ENCODE data around the gene PRPF19.
A peak's percentile ranks its signal among the peaks of the same experiment; 100 is the strongest.
"Not testable (repeated sequence)": the region's sequence is repeated elsewhere in the genome, so short reads cannot be mapped to it uniquely, and the experiment has no call there.

The PRPF19 gene

GRCh38 chr11:60910281-60910687 lies 3.9 kb upstream of the PRPF19 start:
- DNase-seq = peak in 3 of 58 donors; percentile 20 to 49 (median 20)

DNA sequence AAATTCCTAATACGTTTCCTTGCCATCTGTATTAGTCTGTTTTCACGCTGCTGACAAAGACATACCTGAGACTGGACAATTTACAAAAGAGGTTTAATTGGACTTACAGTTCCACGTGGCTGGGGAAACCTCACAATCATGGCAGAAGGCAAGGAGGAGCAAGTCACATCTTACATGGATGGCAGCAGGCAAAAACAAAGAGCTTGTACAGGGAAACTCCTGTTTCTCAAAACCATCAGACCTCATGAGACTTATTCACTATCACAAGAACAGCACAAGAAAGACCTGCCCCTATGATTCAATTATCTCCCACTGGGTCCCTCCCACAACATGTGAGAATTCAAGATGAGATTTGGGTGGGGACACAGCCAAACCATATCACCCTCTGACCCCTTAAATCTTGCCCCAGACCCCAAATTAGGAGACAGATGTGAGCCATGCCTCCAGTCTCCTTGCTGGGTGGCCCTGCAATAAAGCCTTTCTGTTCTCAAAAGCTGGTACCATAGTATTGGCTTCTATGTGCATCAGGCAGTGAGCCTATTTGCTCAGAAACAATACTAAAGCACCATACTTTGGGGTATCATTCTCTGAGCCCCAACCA lies 3.4 kb upstream of the PRPF19 start:
- DNase-seq = not testable (repeated sequence)

DNA sequence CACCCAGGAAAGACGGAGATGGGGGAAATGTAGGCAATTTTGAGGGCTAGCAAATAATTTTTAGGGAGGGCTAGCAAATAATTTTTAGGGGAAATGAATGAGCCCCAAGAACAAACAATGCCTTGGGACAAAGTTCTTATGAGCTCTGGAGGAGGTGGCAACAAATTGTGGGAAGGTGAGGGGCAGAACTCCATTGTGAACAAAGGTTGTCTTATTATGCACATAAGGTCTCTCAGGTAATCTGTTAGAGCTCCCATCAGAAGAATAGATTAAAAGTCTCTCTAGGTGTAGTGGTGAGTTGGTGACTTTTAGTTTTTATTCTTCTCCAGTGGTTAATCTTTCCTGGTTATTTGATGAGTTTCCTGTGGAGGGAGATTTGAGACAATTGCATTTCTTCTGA lies 2.4 kb upstream of the PRPF19 start:
- DNase-seq = no peak

- peak in 3 of 58 donors; percentile 33 to 64 (median 57) for DNase-seq
Measured at GRCh38 chr11:60905551-60906113, 753 bp downstream of the PRPF19 start.

GRCh38 chr11:60905047-60905446 lies 1.3 kb downstream of the PRPF19 start:
- no peak for DNase-seq

- DNase-seq = peak in 1 of 58 donors; percentile 14
Measured at GRCh38 chr11:60902625-60903024, 3.8 kb downstream of the PRPF19 start.

DNA sequence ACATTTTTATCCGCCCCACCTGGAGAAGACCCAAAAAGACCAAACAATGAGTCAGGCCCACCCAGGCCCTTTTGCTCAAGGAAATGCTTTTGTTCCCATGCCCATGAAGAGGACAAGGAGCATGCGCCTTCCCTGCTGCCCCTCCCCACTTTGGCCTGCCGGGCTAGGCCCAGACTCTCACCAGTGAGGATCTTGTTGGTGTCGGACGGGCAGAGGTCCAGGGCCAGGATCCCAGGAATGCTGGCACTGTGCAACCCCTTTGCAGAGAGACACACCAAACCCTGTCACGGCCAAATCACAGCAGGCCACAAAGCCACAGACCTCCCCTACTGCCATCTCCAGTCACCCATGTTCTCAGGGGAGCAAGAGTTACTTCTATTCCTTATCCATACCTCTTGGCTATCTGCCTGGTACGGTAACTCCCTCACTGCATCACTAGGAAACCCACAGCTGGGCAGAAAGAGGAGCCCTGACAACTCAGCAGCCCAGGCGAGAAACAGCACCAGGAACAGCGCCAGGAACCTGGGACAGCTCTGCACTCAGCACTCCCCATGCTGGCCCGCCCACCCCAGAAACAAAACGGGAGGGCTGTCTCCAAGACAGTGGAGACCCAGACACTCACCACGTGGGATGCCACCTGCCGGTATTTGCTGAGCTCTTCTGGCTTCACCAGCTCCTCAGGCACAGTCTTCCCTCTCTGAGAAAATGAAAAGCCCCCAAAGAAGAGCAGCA lies 5.5 kb downstream of the PRPF19 start:
- DNase-seq = peak in 38 of 58 donors; percentile 21 to 78 (median 49)

DNA sequence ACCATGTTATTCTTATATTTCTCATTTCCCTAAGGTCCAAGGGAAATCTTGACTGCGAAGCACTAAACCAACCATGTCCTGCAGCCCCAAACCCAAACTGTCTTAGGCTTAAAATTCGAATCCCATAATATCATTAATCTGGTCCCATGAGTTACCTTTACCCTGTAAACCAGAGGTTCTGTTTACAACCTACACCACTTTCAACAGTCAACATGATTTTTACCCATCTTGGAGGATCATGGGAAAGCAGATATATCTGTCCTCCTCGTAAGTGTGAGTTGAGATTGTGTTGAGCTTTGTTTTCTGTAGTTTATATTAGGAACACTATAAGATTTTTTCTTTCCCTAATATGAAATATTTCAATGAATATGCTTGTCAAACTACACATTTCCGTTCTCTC lies 6.4 kb downstream of the PRPF19 start:
- DNase-seq = no peak

DNA sequence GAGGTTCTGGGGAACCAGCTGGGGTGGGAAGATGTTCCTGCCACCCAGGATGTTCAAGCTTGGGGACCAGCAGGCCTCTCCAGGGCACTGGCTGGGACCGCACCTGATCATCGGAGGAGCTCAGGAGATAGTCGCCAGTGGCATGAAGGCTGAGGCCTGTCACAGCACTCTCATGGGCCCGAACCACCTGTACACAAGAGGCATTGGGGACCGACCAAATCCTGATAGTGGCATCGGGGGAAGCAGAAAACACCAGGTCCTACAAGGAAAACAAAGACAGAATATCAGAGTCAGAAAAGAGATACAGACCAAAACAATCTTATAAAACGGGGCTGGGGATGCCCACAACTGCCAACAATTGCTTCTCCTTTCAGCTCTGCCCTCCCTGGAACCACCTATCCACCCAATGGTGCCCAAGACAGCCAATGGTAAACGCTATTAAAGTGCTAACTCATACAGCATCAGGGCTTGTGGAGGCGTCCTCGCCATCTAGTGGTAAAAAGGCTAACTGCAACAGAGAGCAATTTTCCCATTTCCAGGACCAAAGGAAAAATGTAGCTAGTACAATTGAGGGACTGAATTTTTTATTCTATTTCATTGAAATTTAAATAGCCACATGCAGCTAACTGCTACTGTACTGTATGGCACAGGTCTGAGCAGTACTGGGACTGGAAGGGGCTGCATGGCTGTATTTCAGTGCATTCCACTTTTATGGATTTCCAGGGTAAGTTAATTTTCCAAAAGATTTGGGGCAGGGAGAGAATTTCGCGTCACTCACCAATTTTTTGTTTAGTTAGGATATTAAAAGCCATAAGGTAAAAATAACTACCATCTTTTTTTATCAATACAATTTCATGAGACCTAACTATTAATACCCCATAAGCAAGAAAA lies 7.1 kb downstream of the PRPF19 start:
- DNase-seq = peak in 8 of 58 donors; percentile 9 to 38 (median 25)

- no peak for DNase-seq
Measured at GRCh38 chr11:60897496-60897895, 8.9 kb downstream of the PRPF19 start.

GRCh38 chr11:60895687-60896086 lies 10.7 kb downstream of the PRPF19 start:
- DNase-seq = no peak

- DNase-seq = no peak
Measured at GRCh38 chr11:60891103-60891741, 15.2 kb downstream of the PRPF19 start.

DNA sequence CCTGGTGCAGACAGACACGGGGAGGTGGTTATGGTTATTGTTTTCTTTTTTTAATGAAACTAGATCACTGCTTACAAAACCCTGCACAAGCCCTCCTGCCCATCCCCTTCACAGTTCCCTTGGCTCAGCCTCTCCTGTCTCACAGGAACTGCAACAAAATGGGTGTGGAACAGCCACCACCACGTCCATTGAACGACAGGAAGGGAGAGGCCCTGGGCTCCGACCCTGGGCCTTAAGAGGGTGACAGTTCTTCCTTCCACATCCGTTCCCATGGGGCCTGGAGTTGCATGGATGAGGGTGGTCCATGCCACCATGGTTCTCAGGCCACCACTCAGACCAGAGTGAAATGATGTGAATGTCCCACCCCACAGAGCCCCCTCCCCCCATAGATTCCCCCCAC lies 15.7 kb downstream of the PRPF19 start:
- no peak for DNase-seq

- DNase-seq = no peak
Measured at GRCh38 chr11:60889869-60890311, 16.5 kb downstream of the PRPF19 start.

- peak in 8 of 58 donors; percentile 6 to 28 (median 15) for DNase-seq
Measured at GRCh38 chr11:60887556-60887955, 18.8 kb downstream of the PRPF19 start.

GRCh38 chr11:60880643-60881282 lies 25.6 kb downstream of the PRPF19 start:
- DNase-seq = no peak

DNA sequence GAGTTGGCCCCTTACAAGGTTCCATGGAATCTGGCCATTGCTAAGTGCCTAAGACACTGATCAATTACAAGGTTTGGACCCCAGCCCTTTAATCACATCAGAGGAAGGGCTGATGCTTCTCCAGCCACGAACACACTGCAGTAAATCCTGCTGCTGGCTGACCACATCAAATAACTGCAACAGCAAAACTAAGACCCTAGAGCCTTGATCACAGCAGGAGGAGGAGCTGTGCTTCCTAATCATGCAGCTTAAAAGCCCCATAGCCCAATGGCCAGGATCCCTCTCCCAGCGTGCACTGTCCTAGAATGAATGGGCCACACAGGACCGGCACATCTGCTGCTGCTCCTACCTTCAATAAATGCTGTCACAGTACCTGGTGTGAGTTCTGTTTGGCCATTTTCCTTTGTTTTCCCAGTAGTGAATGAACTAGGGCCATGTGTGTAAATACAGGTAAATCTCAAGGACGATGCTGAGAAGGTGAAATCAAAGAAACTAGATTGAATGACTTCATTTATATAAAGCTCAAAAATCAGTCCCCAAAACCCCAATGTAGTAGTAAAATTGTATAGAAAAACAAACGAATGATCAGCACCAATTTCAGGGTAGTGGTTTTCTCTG lies 26.3 kb downstream of the PRPF19 start:
- no peak for DNase-seq

DNA sequence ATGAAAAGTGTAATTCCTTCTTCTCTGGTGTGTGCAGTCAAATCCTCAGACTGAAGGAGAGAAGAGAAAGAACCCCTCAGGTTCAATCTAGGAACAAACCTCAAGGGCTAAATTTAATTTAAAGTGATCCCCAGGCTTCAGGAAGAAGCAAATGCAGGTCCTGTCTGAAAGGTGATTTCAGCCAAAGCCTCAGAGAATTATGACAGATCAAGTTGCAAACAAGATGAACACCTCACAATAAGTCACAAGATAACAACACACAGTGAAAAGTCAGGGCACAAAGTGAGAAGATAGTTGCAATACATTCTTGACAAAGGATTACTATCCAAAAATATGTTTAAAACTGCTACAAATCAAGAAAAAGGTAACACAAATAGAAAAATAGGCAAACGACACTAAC lies 27.3 kb downstream of the PRPF19 start:
- no peak for DNase-seq

DNA sequence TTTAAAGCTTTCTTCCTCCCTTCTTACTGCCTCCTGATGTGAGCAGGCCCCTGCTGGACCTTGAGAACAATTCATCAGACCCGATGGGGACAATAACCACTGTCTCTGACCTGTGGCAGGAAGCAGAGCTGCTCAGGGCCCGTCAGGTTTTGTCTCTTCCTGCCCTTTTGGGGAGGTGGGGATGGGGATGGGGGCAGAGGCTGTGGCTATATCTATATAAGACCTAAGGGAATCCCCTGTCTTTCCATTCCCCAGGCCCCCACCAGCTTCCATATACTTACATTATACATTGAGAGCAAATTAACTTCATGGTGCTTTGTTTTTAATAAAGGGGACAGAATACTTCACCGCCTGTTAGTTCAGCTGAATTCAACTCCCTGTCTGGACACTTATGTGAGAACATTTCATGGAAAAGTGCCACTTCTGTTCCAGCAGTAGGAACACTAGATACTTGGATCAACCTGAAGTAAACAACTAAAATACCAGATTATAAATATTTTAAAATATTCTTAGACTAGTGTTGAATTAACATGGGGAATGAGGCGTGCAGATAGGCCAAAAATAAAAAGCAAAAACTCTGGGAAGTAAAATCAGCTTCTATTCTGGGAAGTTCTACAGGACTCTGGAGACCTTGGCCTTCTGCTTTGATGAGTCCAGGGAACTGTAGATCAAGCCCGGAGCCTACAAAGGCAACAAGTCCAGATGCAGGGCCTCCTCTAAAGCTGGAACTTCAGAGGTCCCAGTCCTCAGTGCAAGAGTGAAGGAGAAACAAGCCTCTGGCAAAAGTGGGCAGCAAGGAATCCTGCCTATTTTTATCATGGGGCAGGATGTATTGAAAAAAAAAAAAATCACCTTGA lies 27.9 kb downstream of the PRPF19 start:
- DNase-seq = no peak

Measured in anterior cingulate cortex (tissue), 58 donors.